IMR-90 (cell line): ENCODE results near the gene TAGAP. TPM values are rescaled to one million over a fixed set of nuclear protein-coding genes. Genes with fewer than 3 reads are reported as not detected.

ENCODE experiments used
- ATAC-seq: fragments of 200-7000 bp; cut with Tn5 transposase; 2 replicates; pipeline ENCODE4 v1.9.1; 2020; ENCODE audit warnings: low read depth, mild to moderate bottlenecking, moderate library complexity
- BruUV-seq: library from RNA; stranded (reverse); fragments of 400-500 nt; replicated peaks from 2 replicates; lab custom pipeline; 2021; lab: Mats Ljungman, UMichigan
- CTCF ChIA-PET: fragments of 300-600 bp; formaldehyde crosslinking; extraction: SDS; loops from one replicate; lab custom pipeline; 2021; ENCODE audit warnings: antibody characterized with exemption; lab: Yijun Ruan, JAX
- POLR2A ChIA-PET: fragments of 300-600 bp; sonication (Branson Sonifier 250); formaldehyde crosslinking; loops from one replicate; lab custom pipeline; 2022; ENCODE audit warnings: antibody characterized with exemption; ENCODE audit not compliant: unreplicated experiment; lab: Charles Lee
- DNase-seq: peaks from one replicate; pipeline ENCODE4 v3.0.0; 2013
- H2AFZ ChIP-seq: replicated peaks from 2 replicates; pipeline ENCODE3; 2013; ENCODE audit warnings: low read length, mild to moderate bottlenecking; ENCODE audit not compliant: poor library complexity
- H2AK5ac ChIP-seq: 2 replicates; pipeline ENCODE4 v1.6.1; 2013; ENCODE audit warnings: low read depth, low read length, inconsistent platforms
- H2AK9ac ChIP-seq: replicated peaks from 2 replicates; pipeline ENCODE3; 2013; ENCODE audit warnings: mild to moderate bottlenecking, low read depth, low read length, moderate library complexity; ENCODE audit not compliant: poor library complexity
- H2BK120ac ChIP-seq: 2 replicates; pipeline ENCODE4 v1.6.1; 2013; ENCODE audit warnings: low read depth, low read length, inconsistent platforms
- H2BK15ac ChIP-seq: 3 replicates; pipeline ENCODE4 v1.6.1; 2013; ENCODE audit warnings: low read depth, low read length, inconsistent platforms
- H2BK20ac ChIP-seq: 2 replicates; pipeline ENCODE4 v1.6.1; 2013; ENCODE audit warnings: low read depth, mild to moderate bottlenecking, inconsistent platforms, low read length, moderate library complexity
- H2BK5ac ChIP-seq: 2 replicates; pipeline ENCODE4 v1.6.1; 2013; ENCODE audit warnings: mild to moderate bottlenecking, low read depth, low read length, inconsistent platforms; ENCODE audit not compliant: poor library complexity, severe bottlenecking
- H3K14ac ChIP-seq: replicated peaks from 2 replicates; pipeline ENCODE4 v1.6.1; 2013; ENCODE audit warnings: low read depth, low read length, inconsistent platforms
- H3K18ac ChIP-seq: 2 replicates; pipeline ENCODE4 v1.6.1; 2013; ENCODE audit warnings: low read depth, low read length, control low read depth
- H3K23ac ChIP-seq: 2 replicates; pipeline ENCODE4 v1.6.1; 2013; ENCODE audit warnings: low read depth, low read length, inconsistent platforms
- H3K27ac ChIP-seq: 2 replicates; pipeline ENCODE4 v1.5.1; 2013; ENCODE audit warnings: mild to moderate bottlenecking, control low read depth, low read length; ENCODE audit not compliant: insufficient read depth
- H3K27me3 ChIP-seq: 2 replicates; pipeline ENCODE4 v1.6.1; 2013; ENCODE audit warnings: low read length; ENCODE audit not compliant: control insufficient read depth, insufficient read depth
- H3K36me3 ChIP-seq: 2 replicates; pipeline ENCODE4 v1.6.1; 2013; ENCODE audit warnings: low read length, mixed read lengths; ENCODE audit not compliant: control insufficient read depth, insufficient read depth
- H3K4ac ChIP-seq: 2 replicates; pipeline ENCODE4 v1.6.1; 2013; ENCODE audit warnings: low read depth, low read length, inconsistent platforms
- H3K4me1 ChIP-seq: 2 replicates; pipeline ENCODE4 v1.6.1; 2013; ENCODE audit warnings: low read length, mixed read lengths; ENCODE audit not compliant: control insufficient read depth, insufficient read depth
- H3K4me2 ChIP-seq: 2 replicates; pipeline ENCODE4 v1.6.1; 2013; ENCODE audit warnings: low read depth, mild to moderate bottlenecking, control low read depth, low read length, moderate library complexity
- H3K4me3 ChIP-seq: 2 replicates; pipeline ENCODE4 v1.5.1; 2013; ENCODE audit warnings: low read depth, mild to moderate bottlenecking, control low read depth, low read length, moderate library complexity; ENCODE audit not compliant: insufficient read depth
- H3K56ac ChIP-seq: 2 replicates; pipeline ENCODE4 v1.6.1; 2013; ENCODE audit warnings: low read length, inconsistent platforms; ENCODE audit not compliant: insufficient read depth; ENCODE audit errors: extremely low read depth
- H3K79me1 ChIP-seq, 2 experiments: 2 replicates each; pipeline ENCODE4 v1.6.1; 2013; ENCODE audit warnings: low read length in 2 of 2, inconsistent platforms in 1 of 2, low read depth in 1 of 2
- H3K9ac ChIP-seq: 2 replicates; pipeline ENCODE4 v1.6.1; 2013; ENCODE audit warnings: low read depth, low read length, control low read depth
- H3K9me1 ChIP-seq: 2 replicates; pipeline ENCODE4 v1.6.1; 2013; ENCODE audit warnings: low read length, inconsistent platforms; ENCODE audit not compliant: insufficient read depth
- H3K9me3 ChIP-seq: 2 replicates; pipeline ENCODE4 v1.6.1; 2013; ENCODE audit warnings: low read length; ENCODE audit not compliant: control insufficient read depth, insufficient read depth
- H4K20me1 ChIP-seq: 2 replicates; pipeline ENCODE4 v1.6.1; 2013; ENCODE audit warnings: low read length, inconsistent platforms; ENCODE audit not compliant: insufficient read depth
- H4K5ac ChIP-seq: 2 replicates; pipeline ENCODE4 v1.6.1; 2013; ENCODE audit warnings: mild to moderate bottlenecking, low read depth, low read length, control low read depth
- H4K8ac ChIP-seq, 2 experiments: 2 replicates each; pipeline ENCODE4 v1.6.1; 2013; ENCODE audit warnings: low read depth in 2 of 2, low read length in 2 of 2, control low read depth in 1 of 2, inconsistent platforms in 1 of 2
- H4K91ac ChIP-seq: 2 replicates; pipeline ENCODE4 v1.6.1; 2013; ENCODE audit warnings: low read depth, low read length, inconsistent platforms; ENCODE audit not compliant: insufficient read depth
- BHLHE40 ChIP-seq: fragments of 150-350 bp; IDR thresholded peaks from 2 replicates; pipeline ENCODE4 v1.6.1; 2016; ENCODE audit warnings: mild to moderate bottlenecking, low read depth, low read length
- CEBPB ChIP-seq: IDR thresholded peaks from 2 replicates; pipeline ENCODE4 v1.6.1; 2012; ENCODE audit warnings: low read depth, low read length, improper control_type of control experiment
- SMC3 ChIP-seq: fragments of 150-350 bp; IDR thresholded peaks from 2 replicates; pipeline ENCODE4 v1.6.1; 2016; ENCODE audit warnings: low read depth, mild to moderate bottlenecking, antibody characterized with exemption, low read length, moderate library complexity
- WGBS, 2 experiments: methylation state at CpG; one replicate each; pipeline versions ENCODE4 v1.1.5 to v1.1.7; 2013; ENCODE audit warnings: missing lambda C conversion rate in 2 of 2; ENCODE audit not compliant: insufficient read length in 1 of 2; ENCODE audit errors: extremely low coverage in 2 of 2; 5-methylcytosine and 5-hydroxymethylcytosine counted together
- dilution Hi-C: fragments of 300-500 bp; cut with HindIII; formaldehyde crosslinking; loops from one replicate; pipeline ENCODE4 v1.14.3; 2018; ENCODE audit warnings: low sequenced_read_pairs; ENCODE audit not compliant: unreplicated experiment
- in situ Hi-C: fragments of 300-500 bp; cut with MboI; formaldehyde crosslinking; loops from 3 replicates; pipeline ENCODE4 v1.14.3; 2019; ENCODE audit warnings: low sequenced_read_pairs, inconsistent platforms, mixed read lengths
- intact Hi-C: fragments of 100-400 bp; cut with micrococcal nuclease; formaldehyde crosslinking; loops from 2 replicates; pipeline ENCODE4 v1.10.0; 2022
- polyA plus RNA-seq, 3 experiments: library from polyadenylated mRNA; depleted of rRNA; stranded (reverse); fragments of >200 nt; gene quantifications; 2 replicates each; pipeline ENCODE4 v1.2.3, GENCODE V29; 2012; ENCODE audit warnings: low replicate concordance in 1 of 3
- total RNA-seq: library from RNA; depleted of rRNA; stranded (reverse); fragments of >200 nt; gene quantifications from 2 replicates; pipeline ENCODE4 v1.2.3, GENCODE V29; 2012

Gene TAGAP
- total and polyA plus RNA-seq, 2 of the 4 experiments (the other 2 are of a cell fraction), result not detected

- Histone ChIP-seq H3K4ac (no peak overlapping the region), H4K20me1 (no peaks in the 10 kb centered on the region), H2BK15ac (no peak overlapping the region), H3K79me1 (no peaks in the 10 kb centered on the region), H2AK9ac (no peak overlapping the region), H3K14ac (no peak overlapping the region), H2AK5ac (no peak overlapping the region), H2BK5ac (no peak overlapping the region), H3K4me1 (no peaks in the 10 kb centered on the region), H3K23ac (no peak overlapping the region), H2BK120ac (no peak overlapping the region), H2AFZ (no peak overlapping the region), H4K5ac (no peak overlapping the region), H3K9me3 (no peaks in the 10 kb centered on the region), H4K8ac (no peak overlapping the region), H3K27me3 (peaks cover 13% of the 10 kb centered on the region), H3K9ac (no peak overlapping the region), H3K4me3 (no peak overlapping the region), H4K91ac (no peak overlapping the region), H3K56ac (no peak overlapping the region), H3K4me2 (no peak overlapping the region), H3K27ac (no peak overlapping the region), H3K36me3 (no peaks in the 10 kb centered on the region), H3K18ac (no peak overlapping the region), H3K9me1 (no peaks in the 10 kb centered on the region), H2BK20ac (no peak overlapping the region)
- dilution Hi-C loops (no loop called here), intact Hi-C loops (no loop called here), in situ Hi-C loops (no loop called here)
- 67% methylated on average over 6 of the region's 10 CpGs; no CpG with 5 or more reads in 1 of the 2 experiments for WGBS, 2 experiments
- ChIA-PET POLR2A (no interaction called here), CTCF (interaction anchor here (0.9 to 1.8 kb wide), 2 partner anchors 44 to 74 kb away, joined by 3 to 5 read pairs; no protein-coding TSS in a partner anchor)
- no TSS peak for BruUV-seq
- TF ChIP-seq SMC3 (no peak), BHLHE40 (no peak), CEBPB (no peak)
- no peak for DNase-seq
- no peak for ATAC-seq
These were observed 46.0 kb upstream of the TAGAP start for GRCh38 chr6:159090530-159091480.
